Gastroesophageal sphincter (tissue), 4 donors: ENCODE results near the gene TMED10. TPM values are rescaled to one million over a fixed set of nuclear protein-coding genes. Genes with fewer than 3 reads are reported as not detected.
A peak's percentile ranks its signal among the peaks of the same experiment; 100 is the strongest.

Source experiments
- ATAC-seq: fragments of 150-250 bp; one replicate; pipeline ENCODE4 v1.9.1; 2016; ENCODE audit warnings: mild to moderate bottlenecking, moderate library complexity
- H3K27ac ChIP-seq, 4 donors: fragments of 200-600 bp; sonication (generic) in 3 of 4; 1 replicate in 3 of 4; 2 replicates in 1 of 4; pipeline ENCODE4 v1.5.1; 2016 to 2019
- H3K27me3 ChIP-seq: fragments of 200-600 bp; sonication (generic); one replicate; pipeline ENCODE4 v1.5.1; 2019
- H3K36me3 ChIP-seq, 2 donors: fragments of 200-600 bp; sonication (generic); one replicate each; pipeline ENCODE4 v1.5.1; 2019; ENCODE audit warnings: control low read depth in 1 of 2
- H3K4me1 ChIP-seq, 3 donors: fragments of 200-600 bp; sonication (generic); 1 replicate in 2 of 3; 2 replicates in 1 of 3; pipeline ENCODE4 v1.5.1; 2016 to 2019; ENCODE audit warnings: control low read depth in 2 of 3
- H3K4me3 ChIP-seq, 2 donors: fragments of 200-600 bp; sonication (generic); one replicate each; pipeline ENCODE4 v1.5.1; 2019; ENCODE audit warnings: mild to moderate bottlenecking in 1 of 2, moderate library complexity in 1 of 2
- H3K9me3 ChIP-seq, 3 donors: fragments of 200-600 bp; sonication (generic); one replicate each; pipeline ENCODE4 v1.5.1; 2017 to 2019; ENCODE audit warnings: control low read depth in 2 of 3
- CTCF ChIP-seq, 4 experiments: fragments of 200-600 bp in 2 of 4; fragments of 450-650 bp in 2 of 4; sonication (generic) in 1 of 4; IDR thresholded peaks; one replicate each; pipeline ENCODE4 v1.5.1; 2017 to 2019; ENCODE audit warnings: antibody characterized with exemption in 4 of 4, mild to moderate bottlenecking in 2 of 4, moderate library complexity in 2 of 4
- EP300 ChIP-seq: sonication (generic); formaldehyde crosslinking; IDR thresholded peaks from one replicate; pipeline ENCODE4 v1.6.1; 2017; ENCODE audit warnings: antibody characterized with exemption, mild to moderate bottlenecking
- POLR2A ChIP-seq, 2 donors: fragments of 450-650 bp; IDR thresholded peaks; one replicate each; pipeline ENCODE4 v1.6.1; 2017; ENCODE audit warnings: antibody characterized with exemption in 2 of 2, mild to moderate bottlenecking in 2 of 2, moderate library complexity in 1 of 2
- POLR2AphosphoS5 ChIP-seq: sonication (generic); formaldehyde crosslinking; IDR thresholded peaks from one replicate; pipeline ENCODE4 v1.6.1; 2017; ENCODE audit warnings: antibody characterized with exemption
- WGBS, 2 donors: methylation state at CpG; one replicate each; pipeline ENCODE4 v1.1.5; 2018; ENCODE audit warnings: low coverage in 1 of 2; 5-methylcytosine and 5-hydroxymethylcytosine counted together
- total RNA-seq, 4 donors: library from RNA; depleted of rRNA; stranded (reverse); fragments of >200 nt; gene quantifications; one replicate each; pipeline ENCODE4 v1.1.0, GENCODE V29; 2016

TMED10 gene
- total RNA-seq, 4 donors from 2014 or later, result 140 to 241 (median 162) TPM

- peak; percentile 39 for ATAC-seq
- Histone ChIP-seq H3K9me3 (no peaks in the 10 kb centered on the region), H3K27ac (peak overlapping the region in 1 of 4 donors; percentile 14), H3K27me3 (no peaks in the 10 kb centered on the region), H3K4me1 (peaks cover 0 to 63% (median 15%) of the 10 kb centered on the region in 3 donors), H3K36me3 (peaks cover 0 to 6% of the 10 kb centered on the region in 2 donors), H3K4me3 (no peak overlapping the region)
- no peak for TF ChIP-seq POLR2A (IDR thresholded peaks at IDR 0.05)
- TF ChIP-seq POLR2AphosphoS5, result no peak
- no peak for TF ChIP-seq EP300
- no peak for TF ChIP-seq CTCF (IDR thresholded peaks at IDR 0.05)
- 45 to 52% methylated on average over 8 of the region's 8 CpGs for WGBS, 2 donors
These were observed 10.6 kb downstream of the TMED10 start for GRCh38 chr14:75165586-75166391.

DNA sequence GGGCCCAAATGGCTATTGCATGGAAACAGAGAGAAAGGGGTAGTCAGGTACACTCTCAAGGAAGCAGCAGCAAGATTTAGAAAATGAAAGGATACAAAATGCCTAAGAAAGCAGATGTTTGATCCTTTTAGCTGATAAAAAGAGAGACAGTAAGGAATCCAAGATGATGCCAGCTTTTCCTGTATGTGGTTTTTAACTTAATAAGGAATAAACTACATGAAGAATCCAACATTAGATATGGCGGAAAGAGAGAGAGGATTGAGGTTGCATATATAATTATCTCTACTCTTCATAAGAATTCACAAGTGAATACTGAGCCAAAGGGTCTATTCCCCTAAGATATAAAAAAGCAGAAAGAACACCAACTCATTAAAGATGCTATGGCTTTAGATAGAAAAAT, 11.6 kb downstream of the TMED10 start:
- TF ChIP-seq EP300 (no peak), CTCF (IDR thresholded peaks at IDR 0.05) (no peak), POLR2AphosphoS5 (no peak), POLR2A (IDR thresholded peaks at IDR 0.05) (no peak)
- Histone ChIP-seq H3K27ac (no peak overlapping the region), H3K4me1 (peaks cover 0 to 69% (median 16%) of the 10 kb centered on the region in 3 donors), H3K27me3 (no peaks in the 10 kb centered on the region), H3K36me3 (peaks cover 0 to 6% of the 10 kb centered on the region in 2 donors), H3K9me3 (no peaks in the 10 kb centered on the region), H3K4me3 (no peak overlapping the region)
- no peak for ATAC-seq
- WGBS, 2 donors, result 93 to 100% methylated on average over 1 of the region's 1 CpG

DNA sequence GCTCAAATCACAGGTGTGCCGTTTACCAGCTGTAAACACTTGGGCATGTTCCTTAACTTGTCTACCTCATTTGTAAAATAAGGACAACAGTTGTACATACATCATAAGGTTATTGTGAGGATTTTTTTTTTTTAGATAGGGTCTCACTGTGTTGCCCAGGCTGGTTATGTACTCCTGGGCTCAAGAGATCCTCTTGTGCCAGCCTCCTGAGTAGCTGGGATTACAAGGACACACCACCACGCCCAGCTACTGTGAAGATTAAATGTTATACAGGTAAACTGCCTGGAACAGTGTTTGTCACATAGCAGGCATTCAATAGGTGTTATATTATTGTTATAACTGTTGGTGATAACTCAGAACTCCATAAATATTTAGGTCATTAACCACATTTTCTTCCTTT, 12.7 kb downstream of the TMED10 start:
- H3K4me1 ChIP-seq, result peaks cover 0 to 72% (median 21%) of the 10 kb centered on the region in 3 donors
- WGBS, 2 donors, result 91 to 100% methylated on average over 1 to 2 of the region's 2 CpGs
- H3K27me3 ChIP-seq, result no peaks in the 10 kb centered on the region
- H3K27ac ChIP-seq, result no peak overlapping the region
- no peak for ATAC-seq
- no peaks in the 10 kb centered on the region for H3K9me3 ChIP-seq
- H3K36me3 ChIP-seq, result peaks cover 0 to 6% of the 10 kb centered on the region in 2 donors
- TF ChIP-seq EP300 (no peak), POLR2AphosphoS5 (no peak), CTCF (IDR thresholded peaks at IDR 0.05) (no peak), POLR2A (IDR thresholded peaks at IDR 0.05) (no peak)
- no peak overlapping the region for H3K4me3 ChIP-seq

GRCh38 chr14:75162631-75163030, 13.8 kb downstream of the TMED10 start:
- Histone ChIP-seq H3K4me3 (no peak overlapping the region), H3K36me3 (peaks cover 0 to 6% of the 10 kb centered on the region in 2 donors), H3K9me3 (no peaks in the 10 kb centered on the region), H3K27ac (no peak overlapping the region), H3K27me3 (no peaks in the 10 kb centered on the region), H3K4me1 (peaks cover 0 to 63% (median 21%) of the 10 kb centered on the region in 3 donors)
- 77 to 79% methylated on average over 2 of the region's 3 CpGs for WGBS, 2 donors
- no peak for ATAC-seq
- TF ChIP-seq CTCF (IDR thresholded peaks at IDR 0.05), result no peak
- no peak for TF ChIP-seq POLR2A (IDR thresholded peaks at IDR 0.05)
- TF ChIP-seq POLR2AphosphoS5, result no peak
- TF ChIP-seq EP300, result no peak
